ENCODE results near the gene ENAM.

- TF ChIP-seq, protein P1, sequence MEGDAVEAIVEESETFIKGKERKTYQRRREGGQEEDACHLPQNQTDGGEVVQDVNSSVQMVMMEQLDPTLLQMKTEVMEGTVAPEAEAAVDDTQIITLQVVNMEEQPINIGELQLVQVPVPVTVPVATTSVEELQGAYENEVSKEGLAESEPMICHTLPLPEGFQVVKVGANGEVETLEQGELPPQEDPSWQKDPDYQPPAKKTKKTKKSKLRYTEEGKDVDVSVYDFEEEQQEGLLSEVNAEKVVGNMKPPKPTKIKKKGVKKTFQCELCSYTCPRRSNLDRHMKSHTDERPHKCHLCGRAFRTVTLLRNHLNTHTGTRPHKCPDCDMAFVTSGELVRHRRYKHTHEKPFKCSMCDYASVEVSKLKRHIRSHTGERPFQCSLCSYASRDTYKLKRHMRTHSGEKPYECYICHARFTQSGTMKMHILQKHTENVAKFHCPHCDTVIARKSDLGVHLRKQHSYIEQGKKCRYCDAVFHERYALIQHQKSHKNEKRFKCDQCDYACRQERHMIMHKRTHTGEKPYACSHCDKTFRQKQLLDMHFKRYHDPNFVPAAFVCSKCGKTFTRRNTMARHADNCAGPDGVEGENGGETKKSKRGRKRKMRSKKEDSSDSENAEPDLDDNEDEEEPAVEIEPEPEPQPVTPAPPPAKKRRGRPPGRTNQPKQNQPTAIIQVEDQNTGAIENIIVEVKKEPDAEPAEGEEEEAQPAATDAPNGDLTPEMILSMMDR (IDR thresholded peaks at IDR 0.05 in 8 of 11, conservative IDR thresholded peaks at IDR 0.05 in 3 of 11), result no peak
- no peak for TF ChIP-seq POLR2A (IDR thresholded peaks at IDR 0.05)
- no peak for TF ChIP-seq POLR2AphosphoS5 (IDR thresholded peaks at IDR 0.05)
Measured at GRCh38 chr4:70667740-70668535, 39.4 kb downstream of the ENAM start.
